BLaER1 treated with 17β-estradiol and CSF1 and Interleukin-3, amounts not matched to agents 10 nM and 100 nM (cell line): ENCODE measurements around the gene TMEM44.

Experiments used
- H3K27ac ChIP-seq, 11 experiments: shearing (Covaris generic); formaldehyde crosslinking; 2 replicates each; pipeline ENCODE4 v1.8.1; 2022
- H3K27me3 ChIP-seq, 11 experiments: shearing (Covaris generic); formaldehyde crosslinking; 2 replicates each; pipeline ENCODE4 v1.8.1; 2022
- H3K36me3 ChIP-seq, 11 experiments: shearing (Covaris generic); formaldehyde crosslinking; 2 replicates each; pipeline ENCODE4 v1.8.1; 2022
- H3K4me1 ChIP-seq, 10 experiments: shearing (Covaris generic); formaldehyde crosslinking; 2 replicates each; pipeline ENCODE4 v1.8.1; 2022
- H3K4me2 ChIP-seq, 11 experiments: shearing (Covaris generic); formaldehyde crosslinking; 2 replicates each; pipeline ENCODE4 v1.8.1; 2022
- H3K4me3 ChIP-seq, 10 experiments: shearing (Covaris generic); formaldehyde crosslinking; 2 replicates each; pipeline ENCODE4 v1.8.1; 2022
- H3K9ac ChIP-seq, 11 experiments: shearing (Covaris generic); formaldehyde crosslinking; 2 replicates each; pipeline ENCODE4 v1.8.1; 2022
- H3K9me3 ChIP-seq, 11 experiments: shearing (Covaris generic); formaldehyde crosslinking; replicated peaks in 1 of 11; 2 replicates each; pipeline ENCODE4 v1.8.1; 2022
- H4K20me1 ChIP-seq, 11 experiments: shearing (Covaris generic); formaldehyde crosslinking; 2 replicates each; pipeline ENCODE4 v1.8.1; 2022
- Cebpa-rat ChIP-seq, 11 experiments: shearing (Covaris generic); IDR thresholded peaks; 2 replicates each; pipeline ENCODE4 v1.8.1; 2022

Gene TMEM44

GRCh38 chr3:194659778-194660177 is 26.6 kb upstream of the TMEM44 start:
- no peak overlapping the region for H3K4me3 ChIP-seq
- TF ChIP-seq Cebpa-rat (IDR thresholded peaks at IDR 0.05): no peak
- H3K4me2 ChIP-seq: no peak overlapping the region
- no peak overlapping the region for H3K9ac ChIP-seq
- peaks cover 0 to 6% (median 0%) of the 10 kb centered on the region in 11 experiments; a peak in 3 of 22 replicates for H3K9me3 ChIP-seq
- no peaks in the 10 kb centered on the region for H3K27me3 ChIP-seq
- peaks cover 19 to 44% (median 31%) of the 10 kb centered on the region in 10 experiments for H3K4me1 ChIP-seq
- H3K27ac ChIP-seq: no peak overlapping the region
- peaks cover 0 to 36% (median 8%) of the 10 kb centered on the region in 11 experiments; a peak in 7 of 22 replicates for H4K20me1 ChIP-seq
- peaks cover 71 to 85% (median 80%) of the 10 kb centered on the region in 11 experiments for H3K36me3 ChIP-seq

- no peak for TF ChIP-seq Cebpa-rat (IDR thresholded peaks at IDR 0.05)
Measured at GRCh38 chr3:194658477-194659242, 25.4 kb upstream of the TMEM44 start.

GRCh38 chr3:194657439-194657838 is 24.2 kb upstream of the TMEM44 start:
- Histone ChIP-seq H3K4me1 (peaks cover 19 to 39% (median 25%) of the 10 kb centered on the region in 10 experiments), H3K4me2 (no peak overlapping the region), H3K9ac (no peak overlapping the region), H3K4me3 (no peak overlapping the region), H3K27me3 (no peaks in the 10 kb centered on the region), H3K9me3 (peaks cover 0 to 6% (median 0%) of the 10 kb centered on the region in 11 experiments; a peak in 3 of 22 replicates), H3K36me3 (peaks cover 74 to 85% (median 81%) of the 10 kb centered on the region in 11 experiments), H3K27ac (no peak overlapping the region), H4K20me1 (peaks cover 0 to 50% (median 8%) of the 10 kb centered on the region in 11 experiments; a peak in 10 of 22 replicates)
- no peak for TF ChIP-seq Cebpa-rat (IDR thresholded peaks at IDR 0.05)

More at GRCh38 chr3:194658477-194659242, 25.4 kb upstream of the TMEM44 start:
- H3K9ac ChIP-seq: no peak overlapping the region
- H3K27me3 ChIP-seq: no peaks in the 10 kb centered on the region
- H3K4me3 ChIP-seq: no peak overlapping the region
- H3K4me1 ChIP-seq: peaks cover 19 to 44% (median 31%) of the 10 kb centered on the region in 10 experiments
- H3K27ac ChIP-seq: no peak overlapping the region; a peak in 1 of 22 replicates
- no peak overlapping the region for H3K4me2 ChIP-seq
- peaks cover 0 to 48% (median 8%) of the 10 kb centered on the region in 11 experiments; a peak in 9 of 22 replicates for H4K20me1 ChIP-seq
- peaks cover 0 to 6% (median 0%) of the 10 kb centered on the region in 11 experiments; a peak in 3 of 22 replicates for H3K9me3 ChIP-seq
- peaks cover 71 to 85% (median 80%) of the 10 kb centered on the region in 11 experiments for H3K36me3 ChIP-seq

DNA sequence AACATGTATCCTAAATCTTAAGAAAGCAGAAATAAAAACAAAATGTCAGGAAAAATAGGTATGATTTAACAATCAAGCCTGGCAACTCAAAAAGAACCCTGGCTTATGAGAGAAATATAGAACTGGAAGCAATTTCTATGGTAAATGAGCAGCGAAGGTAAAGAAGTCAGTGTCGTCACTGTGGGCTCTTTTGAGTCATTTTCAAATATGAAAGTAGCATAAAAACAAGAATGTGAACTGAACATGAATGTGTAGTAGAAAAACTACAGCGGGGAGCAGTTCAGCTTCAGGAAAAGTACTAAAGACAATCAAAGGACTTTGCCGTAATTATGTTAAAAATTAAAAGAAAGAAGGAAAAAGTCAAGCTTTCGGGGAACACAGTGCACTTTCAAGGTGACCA is 21.2 kb upstream of the TMEM44 start:
- Histone ChIP-seq H3K27me3 (no peaks in the 10 kb centered on the region), H3K9me3 (peaks cover 0 to 6% (median 0%) of the 10 kb centered on the region in 11 experiments; a peak in 3 of 22 replicates), H3K9ac (no peak overlapping the region), H3K4me1 (peaks cover 0 to 15% (median 7%) of the 10 kb centered on the region in 10 experiments; a peak in 9 of 20 replicates), H3K27ac (no peak overlapping the region), H3K4me3 (no peak overlapping the region), H3K4me2 (no peak overlapping the region), H4K20me1 (peaks cover 0 to 33% (median 0%) of the 10 kb centered on the region in 11 experiments; a peak in 8 of 22 replicates), H3K36me3 (peaks cover 84 to 91% (median 87%) of the 10 kb centered on the region in 11 experiments)
- no peak for TF ChIP-seq Cebpa-rat (IDR thresholded peaks at IDR 0.05)

- Histone ChIP-seq H3K36me3 (peaks cover 90 to 100% (median 97%) of the 10 kb centered on the region in 11 experiments), H3K4me2 (no peak overlapping the region)
Measured at GRCh38 chr3:194647747-194648146, 14.5 kb upstream of the TMEM44 start.

GRCh38 chr3:194642769-194643168 is 9.6 kb upstream of the TMEM44 start:
- no peak overlapping the region for H3K9ac ChIP-seq
- no peaks in the 10 kb centered on the region for H3K9me3 ChIP-seq
- no peaks in the 10 kb centered on the region for H3K27me3 ChIP-seq
- no peak for TF ChIP-seq Cebpa-rat (IDR thresholded peaks at IDR 0.05)
- no peak overlapping the region for H3K27ac ChIP-seq
- H3K4me1 ChIP-seq: peaks cover 13 to 26% (median 19%) of the 10 kb centered on the region in 10 experiments
- H4K20me1 ChIP-seq: peaks cover 0 to 18% (median 0%) of the 10 kb centered on the region in 11 experiments; a peak in 4 of 22 replicates
- no peak overlapping the region for H3K4me2 ChIP-seq
- peaks cover 57 to 94% (median 75%) of the 10 kb centered on the region in 11 experiments for H3K36me3 ChIP-seq
- H3K4me3 ChIP-seq: no peak overlapping the region

More at GRCh38 chr3:194647747-194648146, 14.5 kb upstream of the TMEM44 start:
- no peaks in the 10 kb centered on the region for H3K4me1 ChIP-seq
- H3K4me3 ChIP-seq: no peak overlapping the region
- H3K27me3 ChIP-seq: no peaks in the 10 kb centered on the region
- no peaks in the 10 kb centered on the region for H3K9me3 ChIP-seq
- TF ChIP-seq Cebpa-rat (IDR thresholded peaks at IDR 0.05): no peak
- peaks cover 0 to 8% (median 0%) of the 10 kb centered on the region in 11 experiments; a peak in 3 of 22 replicates for H4K20me1 ChIP-seq
- no peak overlapping the region for H3K27ac ChIP-seq
- H3K9ac ChIP-seq: no peak overlapping the region

- no peaks in the 10 kb centered on the region for H3K27me3 ChIP-seq
- H4K20me1 ChIP-seq: peaks cover 0 to 18% (median 0%) of the 10 kb centered on the region in 11 experiments; a peak in 4 of 22 replicates
- no peak for TF ChIP-seq Cebpa-rat (IDR thresholded peaks at IDR 0.05)
- H3K9ac ChIP-seq: no peak overlapping the region
- peaks cover 41 to 78% (median 60%) of the 10 kb centered on the region in 11 experiments for H3K36me3 ChIP-seq
- H3K27ac ChIP-seq: peak overlapping the region in 3 of 11 experiments; percentile 27 to 56 (median 53); a peak in 4 of 22 replicates
- no peak overlapping the region for H3K4me3 ChIP-seq
- H3K9me3 ChIP-seq: no peaks in the 10 kb centered on the region
- peaks cover 13 to 38% (median 24%) of the 10 kb centered on the region in 10 experiments for H3K4me1 ChIP-seq
- H3K4me2 ChIP-seq: peak overlapping the region; percentile 46 to 84 (median 72); a peak in 18 of 22 replicates
Measured at GRCh38 chr3:194640829-194641228, 7.6 kb upstream of the TMEM44 start.

DNA sequence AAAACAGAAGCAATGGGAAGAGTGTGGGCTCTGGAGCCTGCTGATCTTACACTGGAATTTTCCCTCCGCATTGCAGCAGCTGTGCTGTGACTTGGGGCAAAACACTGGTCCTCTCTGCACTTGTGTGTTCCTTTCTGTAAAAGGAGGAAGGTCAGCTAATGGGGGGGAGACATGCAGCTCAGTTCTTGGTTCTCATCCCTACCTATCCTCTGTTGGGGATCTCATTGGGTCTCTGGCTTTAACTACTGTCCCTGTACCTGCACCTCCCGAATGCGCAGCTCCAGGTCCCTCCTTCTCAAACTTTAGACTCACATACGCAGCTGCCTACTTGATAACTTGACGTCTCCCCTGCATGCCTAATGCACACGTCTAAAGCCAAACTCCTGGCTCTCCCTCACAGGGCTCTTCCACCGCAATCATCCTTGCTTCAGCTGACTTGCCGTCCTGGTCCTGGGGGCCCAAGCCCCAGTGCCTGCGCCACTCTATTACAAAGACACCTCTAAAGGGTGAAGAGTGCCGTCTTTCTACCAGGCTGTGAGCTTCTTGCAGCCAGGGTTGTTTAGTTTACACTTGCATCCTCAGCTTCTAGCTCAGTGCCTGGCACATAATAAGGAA is 5.9 kb upstream of the TMEM44 start:
- H3K9ac ChIP-seq: no peak overlapping the region
- H3K27ac ChIP-seq: no peak overlapping the region
- no peak overlapping the region for H3K4me3 ChIP-seq
- peaks cover 27 to 63% (median 43%) of the 10 kb centered on the region in 11 experiments for H3K36me3 ChIP-seq
- H4K20me1 ChIP-seq: peaks cover 0 to 18% (median 0%) of the 10 kb centered on the region in 11 experiments; a peak in 4 of 22 replicates
- H3K27me3 ChIP-seq: no peaks in the 10 kb centered on the region
- H3K4me2 ChIP-seq: peak overlapping the region in 6 of 11 experiments; percentile 46 to 83 (median 74); a peak in 6 of 22 replicates
- no peaks in the 10 kb centered on the region for H3K9me3 ChIP-seq
- no peak for TF ChIP-seq Cebpa-rat (IDR thresholded peaks at IDR 0.05)
- peaks cover 13 to 49% (median 28%) of the 10 kb centered on the region in 10 experiments for H3K4me1 ChIP-seq
